MM.1S (cell line): ENCODE data around the gene RPS21.

Experiments
- DNase-seq: peaks from one replicate; pipeline ENCODE4 v3.0.0-alpha.2; 2015
- H2AFZ ChIP-seq: fragments of 300-600 bp; sonication (generic); 2 replicates; pipeline ENCODE4 v1.6.0; 2016; ENCODE audit warnings: antibody characterized with exemption, low read length
- H3F3A ChIP-seq: fragments of 300-600 bp; sonication (generic); 2 replicates; pipeline ENCODE4 v1.6.1; 2016; ENCODE audit warnings: mild to moderate bottlenecking, antibody characterized with exemption, low read length, moderate library complexity, mixed read lengths; ENCODE audit not compliant: insufficient read depth
- H3K27ac ChIP-seq: fragments of 300-600 bp; sonication (generic); 2 replicates; pipeline ENCODE4 v1.5.1; 2016; ENCODE audit warnings: mild to moderate bottlenecking, low read length
- H3K27me3 ChIP-seq: fragments of 300-600 bp; sonication (generic); replicated peaks from 2 replicates; pipeline ENCODE4 v1.6.0; 2016; ENCODE audit warnings: low read length; ENCODE audit not compliant: insufficient read depth
- H3K36me3 ChIP-seq: fragments of 300-600 bp; sonication (generic); replicated peaks from 2 replicates; pipeline ENCODE4 v1.6.1; 2016; ENCODE audit warnings: mild to moderate bottlenecking, low read length, mixed read lengths; ENCODE audit not compliant: insufficient read depth
- H3K4me1 ChIP-seq: fragments of 300-600 bp; sonication (generic); 2 replicates; pipeline ENCODE4 v1.6.1; 2016; ENCODE audit warnings: low read length, mixed read lengths
- H3K4me2 ChIP-seq: fragments of 300-600 bp; sonication (generic); 2 replicates; pipeline ENCODE4 v1.6.0; 2016; ENCODE audit warnings: low read depth, low read length
- H3K4me3 ChIP-seq: fragments of 300-600 bp; sonication (generic); 2 replicates; pipeline ENCODE4 v1.5.1; 2016; ENCODE audit warnings: low read length, mixed read lengths
- H3K79me2 ChIP-seq: fragments of 300-600 bp; sonication (generic); 2 replicates; pipeline ENCODE4 v1.6.1; 2016; ENCODE audit warnings: mixed run types, low read length, mixed read lengths
- H3K9ac ChIP-seq: fragments of 300-600 bp; sonication (generic); 2 replicates; pipeline ENCODE4 v1.6.1; 2016; ENCODE audit warnings: low read length, mixed read lengths
- H3K9me2 ChIP-seq: fragments of 300-600 bp; sonication (generic); replicated peaks from 2 replicates; pipeline ENCODE4 v1.6.1; 2016; ENCODE audit warnings: mild to moderate bottlenecking, low read length, mixed read lengths; ENCODE audit not compliant: insufficient read depth
- H3K9me3 ChIP-seq: fragments of 300-600 bp; sonication (generic); replicated peaks from 2 replicates; pipeline ENCODE4 v1.6.1; 2016; ENCODE audit warnings: mild to moderate bottlenecking, low read length, mixed read lengths; ENCODE audit not compliant: insufficient read depth
- H4K20me1 ChIP-seq: fragments of 300-600 bp; sonication (generic); 2 replicates; pipeline ENCODE4 v1.6.1; 2016; ENCODE audit warnings: mild to moderate bottlenecking, low read length, moderate library complexity, mixed read lengths; ENCODE audit not compliant: insufficient read depth
- CTCF ChIP-seq: fragments of 300-600 bp; sonication (generic); IDR thresholded peaks from 2 replicates; pipeline ENCODE4 v1.5.1; 2016; ENCODE audit warnings: antibody characterized with exemption, low read length, mixed read lengths
- EZH2 ChIP-seq: fragments of 300-600 bp; sonication (generic); optimal IDR thresholded peaks from 2 replicates; pipeline ENCODE3; 2017; ENCODE audit warnings: low read depth, mild to moderate bottlenecking, antibody characterized with exemption, low read length, mixed read lengths
- EZH2phosphoT487 ChIP-seq: fragments of 300-600 bp; sonication (generic); IDR thresholded peaks from 2 replicates; pipeline ENCODE4 v1.6.1; 2018; ENCODE audit warnings: antibody characterized with exemption, low read length

RPS21 gene

GRCh38 chr20:62349556-62350097 lies 37.3 kb upstream of the RPS21 start:
- no peak for DNase-seq
- H3K36me3 ChIP-seq = no peaks in the 10 kb centered on the region; the same call in 1 of the 2 replicates
- no peak overlapping the region for H2AFZ ChIP-seq
- no peaks in the 10 kb centered on the region for H3K4me1 ChIP-seq
- H3F3A ChIP-seq = no peaks in the 10 kb centered on the region
- H3K27ac ChIP-seq = no peak overlapping the region
- H3K27me3 ChIP-seq = no peaks in the 10 kb centered on the region
- no peak overlapping the region for H3K4me2 ChIP-seq
- no peaks in the 10 kb centered on the region for H3K9me2 ChIP-seq
- no peak overlapping the region for H3K4me3 ChIP-seq
- TF ChIP-seq EZH2 (no peak), EZH2phosphoT487 (no peak), CTCF (no peak)
- no peaks in the 10 kb centered on the region for H3K9me3 ChIP-seq
- H4K20me1 ChIP-seq = no peaks in the 10 kb centered on the region
- H3K79me2 ChIP-seq = peaks cover 3% of the 10 kb centered on the region; the same call in 1 of the 2 replicates
- no peak overlapping the region for H3K9ac ChIP-seq

- no peak for DNase-seq
- Histone ChIP-seq H3K9me3 (no peaks in the 10 kb centered on the region), H3F3A (no peaks in the 10 kb centered on the region), H3K9me2 (no peaks in the 10 kb centered on the region), H3K36me3 (no peaks in the 10 kb centered on the region; the same call in 1 of the 2 replicates), H2AFZ (no peak overlapping the region), H4K20me1 (no peaks in the 10 kb centered on the region), H3K9ac (no peak overlapping the region), H3K79me2 (peaks cover 9% of the 10 kb centered on the region), H3K27me3 (no peaks in the 10 kb centered on the region), H3K4me3 (no peak overlapping the region), H3K27ac (no peak overlapping the region), H3K4me1 (no peaks in the 10 kb centered on the region), H3K4me2 (no peak overlapping the region)
- TF ChIP-seq CTCF (no peak), EZH2phosphoT487 (no peak), EZH2 (no peak)
These were observed 36.7 kb upstream of the RPS21 start for GRCh38 chr20:62350098-62350628.

GRCh38 chr20:62350629-62351422 lies 36.1 kb upstream of the RPS21 start:
- H3K4me2 ChIP-seq = no peak overlapping the region
- H3K27ac ChIP-seq = no peak overlapping the region
- no peak for DNase-seq
- no peaks in the 10 kb centered on the region for H3K9me3 ChIP-seq
- no peak overlapping the region for H3K9ac ChIP-seq
- TF ChIP-seq CTCF = no peak
- no peak for TF ChIP-seq EZH2phosphoT487
- TF ChIP-seq EZH2 = no peak
- H3F3A ChIP-seq = no peaks in the 10 kb centered on the region
- no peaks in the 10 kb centered on the region for H3K27me3 ChIP-seq
- no peaks in the 10 kb centered on the region; the same call in 1 of the 2 replicates for H3K36me3 ChIP-seq
- H4K20me1 ChIP-seq = no peaks in the 10 kb centered on the region
- no peak overlapping the region for H2AFZ ChIP-seq
- no peaks in the 10 kb centered on the region for H3K4me1 ChIP-seq
- peaks cover 12% of the 10 kb centered on the region for H3K79me2 ChIP-seq
- H3K9me2 ChIP-seq = no peaks in the 10 kb centered on the region
- no peak overlapping the region for H3K4me3 ChIP-seq
